ENCODE data around the gene WDR48.

Gene WDR48

DNA sequence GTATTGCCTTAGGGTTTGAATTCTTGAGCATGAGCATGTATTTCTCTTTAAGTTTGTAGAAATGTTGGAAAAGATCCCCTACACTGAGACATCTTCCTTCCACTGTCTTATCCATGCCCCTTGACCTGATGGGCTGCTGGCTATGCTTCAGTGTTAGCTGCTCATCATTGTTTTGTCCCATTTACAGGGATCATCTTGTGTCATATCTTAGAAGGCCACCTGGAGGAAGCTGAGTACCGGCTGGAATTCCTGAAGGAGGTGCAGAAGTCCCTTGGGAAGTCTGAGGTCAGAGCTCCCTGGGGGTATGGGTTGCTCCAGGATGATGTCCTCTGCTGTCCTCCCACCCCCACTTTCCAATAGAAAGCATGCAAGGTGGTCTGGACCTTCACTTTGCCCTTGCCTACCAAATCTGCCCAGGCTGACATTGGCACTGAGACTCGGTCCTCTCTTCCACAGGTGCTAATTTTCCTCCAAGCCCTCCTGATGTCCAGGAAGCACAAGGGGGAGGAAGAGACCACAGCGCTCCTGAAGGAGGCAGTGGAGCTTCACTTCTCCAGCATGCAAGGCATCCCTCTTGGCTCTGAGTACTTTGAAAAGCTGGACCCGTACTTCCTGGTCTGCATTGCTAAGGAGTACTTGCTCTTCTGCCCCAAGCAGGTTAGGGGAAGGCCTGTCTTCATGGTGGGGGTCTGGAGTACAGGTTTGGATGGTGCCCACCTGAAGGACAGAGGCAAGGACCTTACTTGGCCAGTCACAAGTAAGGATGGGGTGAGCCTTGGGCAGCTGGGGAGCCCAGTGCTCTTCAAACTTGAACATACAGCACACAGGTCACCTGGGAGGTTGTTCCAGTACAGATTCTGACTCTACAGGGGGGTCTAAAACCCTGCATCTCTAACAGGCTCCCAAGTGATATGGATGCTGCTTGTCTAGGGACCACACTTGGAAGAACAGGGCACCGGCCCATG, 73.3 kb downstream of the WDR48 start:
- no peak for DNase-seq (ENCODE audit: low read depth)

DNA sequence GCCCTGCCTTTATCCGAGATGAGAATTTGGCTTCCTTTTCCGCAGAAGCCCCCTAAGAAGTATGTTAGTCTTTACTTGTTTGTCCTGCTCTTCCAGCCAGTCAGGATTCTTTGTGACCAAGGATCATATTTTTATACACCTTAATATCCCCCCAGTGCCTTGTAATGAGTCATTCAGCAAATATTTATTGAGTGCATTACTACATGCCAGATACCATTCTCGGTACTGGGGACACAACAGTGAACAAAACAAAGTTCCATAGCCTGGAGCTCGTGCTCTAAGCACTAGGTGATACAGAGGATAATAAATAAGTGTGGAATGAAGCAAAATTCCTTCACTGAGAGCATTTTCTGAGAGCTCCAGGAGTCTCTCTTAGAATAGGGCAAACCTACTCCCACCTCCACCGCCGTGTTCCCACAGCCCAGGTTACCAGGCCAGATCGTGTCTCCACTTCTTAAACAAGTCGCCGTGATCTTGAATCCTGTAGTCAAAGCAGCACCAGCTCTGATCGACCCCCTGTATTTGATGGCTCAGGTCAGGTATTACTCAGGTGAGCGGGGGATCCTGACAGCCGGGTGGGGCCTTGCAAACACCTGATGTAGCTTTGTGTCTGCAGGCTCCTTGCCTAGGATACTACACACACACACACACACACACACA, 74.2 kb downstream of the WDR48 start:
- no peak for DNase-seq (ENCODE audit: low read depth)

DNA sequence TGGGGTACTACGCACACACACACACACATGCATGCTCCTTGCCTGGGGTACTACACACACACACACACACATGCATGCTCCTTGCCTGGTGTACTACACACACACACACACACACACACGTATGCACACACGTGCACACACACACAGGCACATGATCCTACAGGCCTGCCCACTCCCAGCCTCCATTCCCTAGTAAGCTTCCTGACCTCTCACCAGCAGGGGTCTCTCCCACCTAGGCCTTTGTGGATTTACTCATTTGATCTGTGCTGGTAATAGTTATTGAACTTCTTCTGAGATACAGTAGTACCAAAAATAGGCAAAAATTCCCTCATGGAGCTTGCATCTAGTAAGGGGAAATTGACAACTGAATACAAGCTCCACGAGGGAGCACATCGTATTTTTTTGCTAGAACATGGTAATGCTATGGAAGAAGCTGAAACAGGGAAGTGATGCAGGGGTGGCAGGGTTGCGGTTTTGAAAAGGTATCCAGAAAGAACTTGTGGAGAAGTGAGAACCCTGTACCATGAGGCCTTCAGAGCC, 74.8 kb downstream of the WDR48 start:
- no peak for DNase-seq (ENCODE audit: low read depth)

DNA sequence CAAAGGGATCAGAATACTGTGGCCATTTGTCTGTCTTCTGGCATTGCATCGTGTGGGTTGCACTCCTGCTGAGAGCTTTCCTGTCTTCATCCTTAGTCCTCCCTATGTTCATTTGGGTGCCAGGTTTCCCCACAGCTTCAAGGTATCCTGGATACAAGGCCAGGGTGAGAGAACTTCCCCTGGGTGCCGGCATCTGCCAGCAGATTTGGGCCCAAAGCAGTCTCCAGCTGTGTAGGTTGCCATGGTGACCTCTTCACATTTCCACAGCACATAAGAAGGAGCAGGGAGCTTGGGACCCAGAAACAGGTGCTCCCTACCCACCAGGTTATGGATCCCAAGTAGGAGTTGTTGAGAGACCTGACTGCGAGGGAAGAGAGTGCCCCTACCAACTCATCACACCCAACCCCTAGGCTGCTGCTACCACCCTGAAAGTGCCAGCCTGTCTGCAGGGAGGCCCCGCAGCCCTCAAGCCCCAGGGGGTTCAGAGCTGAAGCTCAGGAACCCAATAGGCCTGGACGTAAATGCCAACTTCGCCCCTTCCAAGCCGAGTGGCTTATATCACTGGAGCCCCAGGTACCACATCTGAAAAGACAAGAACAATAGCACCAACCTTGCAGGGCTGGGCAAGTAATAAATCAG, 75.6 kb downstream of the WDR48 start:
- DNase-seq (ENCODE audit: low read depth), result no peak

DNA sequence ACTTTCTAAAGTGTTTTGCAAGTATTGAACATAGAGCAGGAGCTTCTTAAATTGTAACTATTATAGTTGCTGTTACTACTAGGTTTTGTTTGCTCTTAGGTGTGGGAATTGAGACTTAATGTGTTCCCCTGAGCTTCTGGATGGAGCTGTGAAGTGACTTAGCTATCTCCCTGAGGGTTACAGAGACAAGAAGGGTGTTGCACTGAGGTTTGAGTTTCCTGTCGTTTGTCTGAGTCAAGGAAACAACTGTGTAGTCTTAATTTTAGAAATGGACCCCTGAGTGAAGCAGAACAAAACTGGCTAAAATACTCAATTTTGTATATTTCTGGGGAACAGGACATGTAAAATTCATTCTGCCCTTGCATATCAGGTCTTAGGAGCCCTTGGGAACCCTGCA, 76.1 kb downstream of the WDR48 start:
- no peak for DNase-seq (ENCODE audit: low read depth)

DNA sequence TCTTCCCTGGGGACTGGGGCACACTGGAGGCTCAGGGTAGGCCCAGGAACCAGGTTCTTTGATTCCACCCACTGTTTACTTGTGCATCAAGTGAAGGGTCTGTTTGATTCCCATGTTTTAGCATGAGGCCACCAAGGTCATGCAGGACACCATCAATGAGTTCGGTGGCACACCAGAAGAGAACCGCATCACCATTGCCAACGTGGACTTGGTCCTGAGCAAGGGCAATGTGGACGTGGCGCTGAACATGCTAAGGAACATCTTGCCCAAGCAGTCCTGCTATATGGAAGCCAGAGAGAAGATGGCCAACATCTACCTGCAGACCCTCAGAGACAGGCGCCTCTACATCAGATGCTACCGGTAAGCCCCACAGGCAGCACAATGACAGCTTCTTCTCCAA, 77.1 kb downstream of the WDR48 start:
- no peak for DNase-seq (ENCODE audit: low read depth)

DNA sequence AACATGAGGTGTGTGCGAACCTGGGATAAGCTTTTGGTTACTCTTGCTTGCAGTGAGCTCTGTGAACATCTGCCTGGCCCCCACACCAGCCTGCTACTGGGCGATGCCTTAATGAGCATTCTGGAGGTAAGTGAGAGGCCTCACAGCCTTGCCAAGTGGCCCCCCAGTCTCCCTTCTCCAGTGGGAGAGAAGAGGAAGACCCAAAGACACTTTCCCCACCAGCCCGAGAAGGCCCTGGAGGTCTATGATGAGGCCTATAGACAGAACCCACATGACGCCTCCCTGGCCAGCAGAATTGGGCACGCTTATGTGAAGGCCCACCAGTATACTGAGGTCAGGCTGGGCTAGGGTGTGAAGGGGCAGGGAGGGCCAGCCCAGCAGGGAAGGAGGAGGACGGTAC, 78.2 kb downstream of the WDR48 start:
- no peak for DNase-seq (ENCODE audit: low read depth)

DNA sequence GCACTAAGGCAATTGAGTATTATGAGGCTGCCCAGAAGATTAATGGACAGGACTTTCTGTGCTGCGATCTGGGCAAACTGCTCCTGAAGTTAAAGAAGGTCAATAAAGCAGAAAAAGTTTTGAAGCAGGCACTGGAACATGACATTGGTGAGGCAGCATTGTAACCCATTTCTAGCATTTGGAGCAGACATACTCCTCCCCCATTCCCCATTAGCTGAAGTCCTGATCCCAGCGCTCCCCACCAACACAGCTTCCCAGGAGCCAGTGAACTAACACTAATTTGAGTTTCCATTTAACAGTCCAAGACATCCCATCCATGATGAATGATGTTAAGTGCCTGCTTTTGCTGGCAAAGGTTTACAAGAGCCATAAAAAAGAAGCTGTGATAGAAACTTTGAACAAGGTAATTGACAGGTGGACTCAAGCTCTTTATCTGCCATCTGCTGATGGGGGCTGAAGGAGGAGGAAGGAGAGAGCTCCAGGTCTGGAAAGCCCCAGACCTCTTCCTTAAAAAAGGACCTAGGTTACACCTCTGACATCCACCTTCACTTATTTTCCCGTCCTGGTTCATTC, 79.0 kb downstream of the WDR48 start:
- DNase-seq (ENCODE audit: low read depth), result no peak

DNA sequence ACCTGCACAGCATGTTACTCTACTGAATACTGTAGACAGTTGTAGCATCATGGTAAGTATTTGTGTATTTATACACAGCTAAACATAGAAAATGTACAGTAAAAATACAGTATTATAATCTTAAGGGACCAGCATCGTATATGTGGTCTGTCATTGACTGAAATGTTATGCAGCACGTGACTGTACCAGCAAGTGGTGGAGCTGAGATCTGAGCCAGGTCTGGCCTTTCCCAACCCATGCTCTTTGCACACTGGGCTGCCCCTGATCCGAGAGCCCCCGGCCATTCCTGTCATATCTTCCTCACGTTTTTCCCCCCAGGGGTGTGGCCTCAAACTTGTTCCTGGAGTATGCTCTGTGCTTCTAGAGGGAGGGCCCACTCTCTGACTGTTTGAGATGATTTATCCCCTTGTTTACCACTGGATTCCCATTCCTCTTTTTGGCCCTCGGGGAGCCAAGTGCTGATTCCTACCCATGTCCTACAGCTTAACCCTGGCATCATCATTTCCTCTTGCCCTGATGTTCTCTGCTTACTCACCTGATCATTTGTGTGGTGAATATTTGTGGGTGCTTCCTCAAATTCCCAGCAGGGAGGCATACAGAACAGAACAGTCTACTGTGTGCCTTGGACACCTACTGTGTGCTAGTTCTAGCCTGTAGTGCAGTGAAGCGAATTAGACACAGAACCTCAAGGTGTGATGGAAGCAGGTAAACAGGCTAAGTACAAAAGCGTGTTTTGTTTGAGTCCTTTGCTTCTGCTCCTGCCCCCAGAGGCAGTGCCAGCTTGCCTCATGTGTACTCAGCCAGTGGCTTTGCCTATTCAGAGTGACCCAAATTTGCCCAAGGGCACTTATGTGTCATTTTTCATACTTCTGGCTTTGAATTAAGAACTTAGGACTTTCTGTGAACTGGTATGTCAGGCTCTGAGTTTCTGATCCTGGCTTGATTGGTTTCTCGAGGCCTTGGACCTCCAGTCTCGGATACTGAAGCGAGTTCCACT, 80.6 kb downstream of the WDR48 start:
- no peak for DNase-seq (ENCODE audit: low read depth)

DNA sequence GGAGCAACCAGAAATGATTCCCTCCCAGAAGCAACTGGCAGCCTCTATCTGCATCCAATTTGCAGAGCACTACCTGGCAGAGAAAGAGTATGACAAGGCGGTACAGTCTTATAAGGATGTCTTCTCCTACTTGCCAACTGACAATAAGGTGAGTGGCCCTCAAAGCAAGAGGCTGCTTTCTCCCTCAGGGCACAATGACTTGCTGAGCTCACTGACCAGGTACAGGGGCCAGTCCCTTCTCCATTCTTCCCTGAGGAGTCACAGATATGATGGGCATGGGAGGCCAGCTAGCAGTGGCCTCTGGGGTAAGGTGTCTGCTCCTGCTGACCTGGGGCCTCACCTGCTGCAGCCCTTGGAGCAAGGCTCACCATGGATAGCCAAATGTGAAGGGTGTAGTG, 81.3 kb downstream of the WDR48 start:
- DNase-seq (ENCODE audit: low read depth), result no peak

DNA sequence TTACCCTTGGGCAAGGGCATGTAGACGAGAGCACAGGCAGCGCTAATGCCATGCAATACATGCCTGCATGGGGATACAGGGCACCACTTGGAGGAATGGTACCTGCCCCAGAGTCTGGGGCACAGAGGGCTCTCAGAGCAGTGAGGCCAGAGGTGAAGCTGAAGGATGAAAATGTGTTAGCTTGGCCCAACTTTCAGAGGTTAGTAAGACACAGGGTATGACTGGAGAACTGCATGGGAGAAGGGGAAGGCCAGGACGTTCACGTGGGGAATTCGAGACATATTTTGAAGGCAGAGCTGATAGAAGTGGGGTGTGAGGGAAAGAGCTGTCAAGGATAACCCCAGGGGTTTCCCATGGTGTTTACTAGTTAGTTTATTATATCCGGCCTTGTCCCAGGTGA, 82.0 kb downstream of the WDR48 start:
- DNase-seq (ENCODE audit: low read depth), result no peak

DNA sequence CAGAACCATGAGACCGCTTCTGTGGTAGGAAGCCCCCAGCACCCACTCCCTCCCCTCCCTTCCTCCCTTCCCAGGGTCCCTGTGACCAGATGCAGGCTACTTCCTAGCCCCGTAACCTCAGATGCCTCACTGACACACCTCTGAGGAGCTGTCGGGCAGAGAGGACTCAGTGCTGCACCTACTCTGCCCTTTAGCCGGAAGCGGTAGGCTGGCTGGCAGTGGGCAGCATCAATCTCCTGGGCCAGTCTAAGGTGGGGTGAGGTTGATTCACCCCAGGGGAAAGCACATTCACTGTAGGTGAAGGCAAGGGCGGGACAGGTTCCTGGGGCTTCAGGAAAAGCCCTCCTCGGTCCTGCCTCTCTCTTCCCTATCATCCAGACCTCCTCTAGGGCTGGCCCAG, 82.5 kb downstream of the WDR48 start:
- no peak for DNase-seq (ENCODE audit: low read depth)

DNA sequence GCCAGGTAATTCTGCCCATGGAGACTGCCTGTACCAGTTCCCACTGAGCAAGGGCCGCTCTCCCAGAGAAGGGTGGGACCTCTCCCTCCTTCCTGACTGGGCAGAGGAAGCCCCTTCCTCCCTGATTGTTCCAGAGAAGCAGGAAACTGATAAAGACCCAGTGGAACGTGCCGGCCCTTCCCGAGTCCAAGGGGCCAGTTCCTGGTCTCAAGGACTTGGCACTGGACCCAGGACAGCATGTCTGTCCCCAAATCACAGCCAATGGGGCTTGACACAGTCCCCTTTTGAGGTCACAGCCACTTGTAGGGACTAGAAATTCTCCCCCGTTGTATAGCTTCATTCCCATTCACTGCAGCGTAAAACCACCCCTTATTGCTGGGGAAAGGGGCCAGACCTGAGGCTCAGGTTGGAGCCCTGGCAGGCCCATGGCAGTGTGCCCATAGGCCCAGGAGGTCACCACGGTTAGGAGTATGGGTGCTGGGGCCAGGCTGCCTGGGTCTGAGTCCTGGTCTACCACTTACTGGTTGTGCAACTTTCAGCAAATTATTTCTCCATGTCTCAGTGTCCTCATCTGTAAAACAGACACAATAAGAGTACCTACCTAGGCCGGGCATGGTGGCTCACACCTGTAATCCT, 83.5 kb downstream of the WDR48 start:
- DNase-seq (ENCODE audit: low read depth), result no peak

DNA sequence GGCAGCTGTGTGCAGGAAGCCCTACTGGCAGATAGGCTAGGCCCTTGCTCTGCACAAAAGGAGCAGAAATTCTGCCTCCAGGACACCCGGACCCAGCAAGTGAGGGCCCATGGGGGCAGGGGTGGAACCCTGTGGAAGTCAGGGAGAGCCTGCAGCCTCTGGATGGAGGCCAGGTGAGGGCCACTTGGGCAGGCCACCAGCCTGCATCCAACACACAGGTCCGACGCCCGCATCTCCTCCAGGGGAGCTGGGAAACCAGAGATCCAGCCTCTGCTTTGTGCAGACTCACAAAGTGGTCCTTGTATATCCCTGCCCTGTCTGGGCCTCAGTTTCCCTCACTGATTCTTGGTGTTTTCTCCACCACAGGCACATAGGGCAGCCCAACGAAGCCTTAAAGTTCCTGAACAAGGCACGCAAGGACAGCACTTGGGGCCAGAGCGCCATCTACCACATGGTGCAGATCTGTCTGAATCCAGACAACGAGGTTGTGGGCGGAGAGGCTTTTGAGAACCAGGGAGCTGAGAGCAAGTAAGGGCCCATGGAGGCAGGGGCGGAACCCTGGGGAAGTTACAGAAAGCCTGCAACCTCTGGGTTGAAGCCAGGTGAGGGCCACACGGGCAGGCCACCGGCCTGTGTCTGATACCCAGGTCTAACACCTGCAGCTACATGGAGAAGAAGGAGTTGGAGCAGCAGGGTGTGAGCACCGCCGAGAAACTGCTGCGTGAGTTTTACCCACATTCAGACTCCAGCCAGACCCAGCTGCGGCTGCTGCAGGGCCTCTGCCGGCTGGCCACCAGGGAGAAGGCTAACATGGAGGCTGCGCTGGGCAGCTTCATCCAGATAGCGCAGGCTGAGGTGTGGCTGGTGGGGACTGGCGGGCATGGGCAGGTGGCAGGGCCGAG, 85.0 kb downstream of the WDR48 start:
- no peak for DNase-seq (ENCODE audit: low read depth)

DNA sequence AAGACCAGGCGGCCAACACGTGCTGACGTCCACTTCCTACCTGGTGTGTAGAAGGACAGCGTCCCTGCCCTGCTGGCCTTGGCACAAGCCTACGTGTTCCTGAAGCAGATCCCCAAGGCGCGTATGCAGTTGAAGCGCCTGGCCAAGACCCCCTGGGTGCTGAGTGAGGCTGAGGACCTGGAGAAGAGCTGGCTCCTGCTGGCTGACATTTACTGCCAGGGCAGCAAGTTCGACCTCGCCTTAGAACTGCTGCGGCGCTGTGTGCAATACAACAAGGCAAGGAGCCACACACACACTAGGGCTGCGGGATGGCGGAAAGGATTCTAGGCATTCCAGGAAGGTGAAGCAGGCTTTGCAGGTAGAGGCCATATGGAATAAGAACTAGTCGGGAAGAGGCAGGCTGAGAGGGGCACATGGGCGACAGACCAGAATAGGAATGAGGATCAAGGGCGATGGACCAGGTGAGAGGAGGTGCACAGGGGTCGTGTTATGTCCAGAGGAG, 85.7 kb downstream of the WDR48 start:
- no peak for DNase-seq (ENCODE audit: low read depth)

DNA sequence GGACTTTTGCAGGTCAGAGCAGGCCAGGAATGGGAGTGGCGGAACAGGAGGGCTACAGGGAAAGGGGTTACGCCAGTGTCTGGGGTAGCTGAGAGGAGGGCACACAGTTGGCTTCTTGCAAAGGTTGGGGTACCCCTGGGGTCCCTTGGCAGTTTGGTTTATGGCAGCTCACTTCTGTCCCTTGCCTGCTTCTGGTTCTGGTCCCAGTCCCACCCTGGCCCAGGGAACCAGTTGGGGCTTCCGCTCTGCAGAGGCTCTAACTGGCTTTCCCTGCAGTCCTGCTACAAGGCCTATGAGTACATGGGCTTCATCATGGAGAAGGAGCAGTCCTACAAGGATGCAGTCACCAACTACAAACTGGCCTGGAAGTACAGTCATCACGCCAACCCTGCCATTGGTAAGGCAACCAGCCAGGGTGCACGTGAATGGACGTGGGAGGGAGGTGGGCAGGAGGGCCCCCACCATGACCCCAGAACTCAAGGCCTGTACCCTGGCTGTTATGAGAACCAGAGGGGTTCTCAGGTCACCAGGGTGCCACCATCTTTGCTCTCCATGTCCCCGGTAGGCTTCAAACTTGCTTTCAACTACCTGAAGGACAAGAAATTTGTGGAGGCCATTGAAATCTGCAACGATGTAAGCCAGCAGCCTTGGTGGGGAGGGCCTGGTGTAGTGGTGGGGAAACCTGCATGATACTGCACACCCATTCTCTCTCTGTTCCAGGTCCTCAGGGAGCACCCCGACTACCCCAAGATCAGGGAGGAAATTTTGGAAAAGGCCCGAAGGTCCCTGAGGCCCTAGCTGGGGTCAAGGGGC, 86.4 kb downstream of the WDR48 start:
- DNase-seq (ENCODE audit: low read depth), result no peak

DNA sequence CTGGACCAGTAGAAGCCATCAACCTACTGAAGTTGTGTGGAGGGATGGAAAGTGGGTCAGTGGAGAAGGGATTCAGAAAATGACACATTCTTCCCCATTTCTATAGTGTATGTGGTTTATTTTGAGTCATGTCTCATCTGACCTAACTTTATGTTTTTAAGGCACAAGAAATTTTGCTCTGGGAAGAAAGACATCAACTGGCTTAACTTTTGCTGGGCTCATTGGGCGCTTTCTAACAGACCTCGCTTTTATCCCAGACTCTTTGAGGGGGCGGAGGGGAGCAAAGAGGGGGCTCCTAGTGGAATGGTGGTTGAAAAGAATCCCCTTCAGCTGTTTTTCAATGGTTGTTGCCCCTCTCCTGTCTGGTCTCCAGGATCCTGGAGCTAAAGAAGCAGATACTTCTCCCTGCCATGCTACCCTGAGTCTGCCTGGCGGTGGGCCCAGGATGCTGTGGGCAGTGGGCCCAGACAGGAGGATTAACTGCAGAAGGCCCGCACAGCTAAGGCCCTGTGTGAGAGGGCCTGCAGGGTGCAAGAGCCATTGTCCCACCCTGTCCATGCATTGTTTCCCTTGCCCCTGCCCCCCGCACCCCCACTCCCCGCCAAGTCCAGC, 87.1 kb downstream of the WDR48 start:
- no peak for DNase-seq (ENCODE audit: low read depth)

DNA sequence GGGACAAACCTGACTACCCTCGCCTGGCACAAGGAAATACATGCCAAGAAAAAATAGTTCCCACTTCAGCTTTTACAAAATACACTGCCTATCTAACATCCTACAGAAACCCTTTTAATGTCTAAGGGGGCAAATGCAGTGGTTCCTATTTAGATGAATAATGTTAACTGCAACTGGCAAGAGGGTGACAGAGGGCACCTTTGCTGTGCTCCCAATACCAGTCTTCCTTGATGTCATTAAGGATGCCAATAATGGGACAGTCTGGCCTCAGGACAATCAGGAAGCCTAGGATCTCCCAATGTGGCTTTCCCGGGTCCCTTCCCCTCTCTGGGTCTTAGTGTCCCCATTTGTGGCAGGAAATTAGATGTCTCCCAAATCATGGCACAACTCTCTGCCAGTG, 87.6 kb downstream of the WDR48 start:
- DNase-seq (ENCODE audit: low read depth), result no peak
